DOHH2 (cell line): Measurements from ENCODE around the gene POLD4.

Source experiments
- H3F3A ChIP-seq: fragments of 200-600 bp; sonication (generic), shearing (Covaris generic); 2 replicates; pipeline ENCODE4 v1.6.0; 2016; ENCODE audit warnings: antibody characterized with exemption, mild to moderate bottlenecking; ENCODE audit not compliant: control insufficient read depth, insufficient read depth
- H3K27ac ChIP-seq: fragments of 200-600 bp; sonication (generic); 2 replicates; pipeline ENCODE4 v1.5.1; 2014; ENCODE audit warnings: low read depth, mild to moderate bottlenecking, low read length, moderate library complexity
- H3K27me3 ChIP-seq: fragments of 200-600 bp; sonication (generic); 2 replicates; pipeline ENCODE4 v1.6.1; 2014; ENCODE audit warnings: mild to moderate bottlenecking, low read length, mixed read lengths; ENCODE audit not compliant: control insufficient read depth
- H3K36me3 ChIP-seq: fragments of 200-600 bp; sonication (generic); 2 replicates; pipeline ENCODE4 v1.6.1; 2014; ENCODE audit warnings: mild to moderate bottlenecking, low read length, moderate library complexity, mixed read lengths; ENCODE audit not compliant: control insufficient read depth
- H3K4me1 ChIP-seq: fragments of 200-600 bp; sonication (generic); 2 replicates; pipeline ENCODE4 v1.6.1; 2014; ENCODE audit warnings: mild to moderate bottlenecking, low read length, mixed read lengths; ENCODE audit not compliant: control insufficient read depth
- H3K4me2 ChIP-seq: fragments of 200-600 bp; sonication (generic); 2 replicates; pipeline ENCODE4 v1.6.0; 2014; ENCODE audit warnings: mild to moderate bottlenecking, low read length, moderate library complexity
- H3K4me3 ChIP-seq: fragments of 200-600 bp; sonication (generic); 2 replicates; pipeline ENCODE4 v1.5.1; 2014; ENCODE audit warnings: mild to moderate bottlenecking, low read length, mixed read lengths
- H3K79me2 ChIP-seq: fragments of 200-600 bp; sonication (generic); 2 replicates; pipeline ENCODE4 v1.6.1; 2014; ENCODE audit warnings: mild to moderate bottlenecking, low read length, mixed read lengths; ENCODE audit not compliant: control insufficient read depth
- H3K9me2 ChIP-seq: fragments of 200-600 bp; sonication (generic); replicated peaks from 2 replicates; pipeline ENCODE4 v1.6.1; 2014; ENCODE audit warnings: mild to moderate bottlenecking, low read length, mixed read lengths; ENCODE audit not compliant: control insufficient read depth
- H3K9me3 ChIP-seq: fragments of 200-600 bp; sonication (generic); 2 replicates; pipeline ENCODE4 v1.6.1; 2014; ENCODE audit warnings: antibody characterized with exemption, low read length, mixed read lengths; ENCODE audit not compliant: control insufficient read depth, insufficient read depth
- H4K20me1 ChIP-seq: fragments of 200-600 bp; sonication (generic); 2 replicates; pipeline ENCODE4 v1.6.0; 2014; ENCODE audit warnings: low read depth, mild to moderate bottlenecking, antibody characterized with exemption, low read length, moderate library complexity; ENCODE audit not compliant: control insufficient read depth, insufficient read depth
- EZH2phosphoT487 ChIP-seq: fragments of 200-600 bp; sonication (generic); IDR thresholded peaks from 2 replicates; pipeline ENCODE4 v1.6.1; 2017; ENCODE audit warnings: borderline replicate concordance, mild to moderate bottlenecking, antibody characterized with exemption, low read length, moderate library complexity, mixed read lengths
- TF ChIP-seq, protein P1 (sequence below): fragments of 200-600 bp; sonication (generic); IDR thresholded peaks from one replicate; pipeline ENCODE4 v1.5.1; 2014; ENCODE audit warnings: antibody characterized with exemption, mild to moderate bottlenecking, low read depth, low read length; ENCODE audit not compliant: poor library complexity, severe bottlenecking

POLD4 gene

DNA sequence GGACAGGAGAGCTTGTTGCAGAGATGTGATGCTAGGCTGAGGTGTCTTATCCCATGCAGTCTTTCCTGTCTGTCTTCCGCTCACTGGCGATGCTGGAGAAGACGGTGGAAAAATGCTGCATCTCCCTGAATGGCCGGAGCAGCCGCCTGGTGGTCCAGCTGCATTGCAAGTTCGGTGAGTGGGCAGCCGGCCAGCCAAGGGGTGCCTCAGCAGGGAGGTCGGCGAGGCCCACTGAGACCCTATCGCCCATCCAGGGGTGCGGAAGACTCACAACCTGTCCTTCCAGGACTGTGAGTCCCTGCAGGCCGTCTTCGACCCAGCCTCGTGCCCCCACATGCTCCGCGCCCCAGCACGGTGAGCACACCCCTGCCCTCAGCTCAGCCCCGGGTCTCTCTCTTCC lies 40.1 kb upstream of the POLD4 start:
- Histone ChIP-seq H3K4me2 (peak overlapping the region; percentile 31; the same call in 1 of the 2 replicates), H3K4me1 (peaks cover 47% of the 10 kb centered on the region), H4K20me1 (no peaks in the 10 kb centered on the region; the same call in 1 of the 2 replicates), H3K27me3 (no peaks in the 10 kb centered on the region), H3K9me3 (no peaks in the 10 kb centered on the region), H3K9me2 (no peaks in the 10 kb centered on the region), H3K36me3 (peaks cover 56% of the 10 kb centered on the region), H3K79me2 (peaks cover 66% of the 10 kb centered on the region), H3K4me3 (no peak overlapping the region), H3K27ac (no peak overlapping the region), H3F3A (peaks cover 8% of the 10 kb centered on the region; the same call in 1 of the 2 replicates)
- TF ChIP-seq, protein P1, sequence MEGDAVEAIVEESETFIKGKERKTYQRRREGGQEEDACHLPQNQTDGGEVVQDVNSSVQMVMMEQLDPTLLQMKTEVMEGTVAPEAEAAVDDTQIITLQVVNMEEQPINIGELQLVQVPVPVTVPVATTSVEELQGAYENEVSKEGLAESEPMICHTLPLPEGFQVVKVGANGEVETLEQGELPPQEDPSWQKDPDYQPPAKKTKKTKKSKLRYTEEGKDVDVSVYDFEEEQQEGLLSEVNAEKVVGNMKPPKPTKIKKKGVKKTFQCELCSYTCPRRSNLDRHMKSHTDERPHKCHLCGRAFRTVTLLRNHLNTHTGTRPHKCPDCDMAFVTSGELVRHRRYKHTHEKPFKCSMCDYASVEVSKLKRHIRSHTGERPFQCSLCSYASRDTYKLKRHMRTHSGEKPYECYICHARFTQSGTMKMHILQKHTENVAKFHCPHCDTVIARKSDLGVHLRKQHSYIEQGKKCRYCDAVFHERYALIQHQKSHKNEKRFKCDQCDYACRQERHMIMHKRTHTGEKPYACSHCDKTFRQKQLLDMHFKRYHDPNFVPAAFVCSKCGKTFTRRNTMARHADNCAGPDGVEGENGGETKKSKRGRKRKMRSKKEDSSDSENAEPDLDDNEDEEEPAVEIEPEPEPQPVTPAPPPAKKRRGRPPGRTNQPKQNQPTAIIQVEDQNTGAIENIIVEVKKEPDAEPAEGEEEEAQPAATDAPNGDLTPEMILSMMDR = no peak
- TF ChIP-seq EZH2phosphoT487 = no peak

DNA sequence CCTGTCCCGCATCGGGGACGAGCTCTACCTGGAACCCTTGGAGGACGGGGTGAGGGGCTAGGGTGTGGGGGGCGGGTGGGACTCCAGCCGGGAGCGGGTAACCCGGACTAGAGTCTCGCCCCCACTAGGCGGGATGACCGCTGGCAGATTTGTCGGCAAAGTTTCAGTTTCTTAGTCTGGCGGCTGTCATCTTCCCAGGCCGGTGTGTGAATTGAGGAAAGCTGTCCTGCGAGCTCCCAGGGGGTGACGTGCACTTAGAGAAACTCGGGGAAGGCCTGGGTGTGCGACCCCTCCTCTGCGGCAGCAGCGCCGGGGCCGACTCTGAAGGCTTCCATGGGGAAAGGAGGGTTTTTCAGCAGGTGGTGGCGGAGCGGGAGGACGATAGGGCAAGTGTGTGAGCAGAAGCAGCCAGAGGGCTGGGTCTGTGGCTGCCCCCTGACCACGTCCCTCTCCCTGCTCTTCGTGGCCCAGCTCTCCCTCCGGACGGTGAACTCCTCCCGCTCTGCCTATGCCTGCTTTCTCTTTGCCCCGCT lies 38.9 kb upstream of the POLD4 start:
- Histone ChIP-seq H4K20me1 (no peaks in the 10 kb centered on the region), H3K9me2 (no peaks in the 10 kb centered on the region), H3K36me3 (peaks cover 44% of the 10 kb centered on the region), H3K4me1 (peaks cover 39% of the 10 kb centered on the region), H3K4me3 (peak overlapping the region; percentile 75), H3F3A (0 out of 2 replicates have a peak, but pooled peaks cover 4% of the 10 kb centered on the region), H3K9me3 (no peaks in the 10 kb centered on the region), H3K27me3 (no peaks in the 10 kb centered on the region), H3K4me2 (peak overlapping the region; percentile 90), H3K27ac (peak overlapping the region; percentile 32), H3K79me2 (peaks cover 54% of the 10 kb centered on the region)
- TF ChIP-seq, protein P1 = no peak
- no peak for TF ChIP-seq EZH2phosphoT487

DNA sequence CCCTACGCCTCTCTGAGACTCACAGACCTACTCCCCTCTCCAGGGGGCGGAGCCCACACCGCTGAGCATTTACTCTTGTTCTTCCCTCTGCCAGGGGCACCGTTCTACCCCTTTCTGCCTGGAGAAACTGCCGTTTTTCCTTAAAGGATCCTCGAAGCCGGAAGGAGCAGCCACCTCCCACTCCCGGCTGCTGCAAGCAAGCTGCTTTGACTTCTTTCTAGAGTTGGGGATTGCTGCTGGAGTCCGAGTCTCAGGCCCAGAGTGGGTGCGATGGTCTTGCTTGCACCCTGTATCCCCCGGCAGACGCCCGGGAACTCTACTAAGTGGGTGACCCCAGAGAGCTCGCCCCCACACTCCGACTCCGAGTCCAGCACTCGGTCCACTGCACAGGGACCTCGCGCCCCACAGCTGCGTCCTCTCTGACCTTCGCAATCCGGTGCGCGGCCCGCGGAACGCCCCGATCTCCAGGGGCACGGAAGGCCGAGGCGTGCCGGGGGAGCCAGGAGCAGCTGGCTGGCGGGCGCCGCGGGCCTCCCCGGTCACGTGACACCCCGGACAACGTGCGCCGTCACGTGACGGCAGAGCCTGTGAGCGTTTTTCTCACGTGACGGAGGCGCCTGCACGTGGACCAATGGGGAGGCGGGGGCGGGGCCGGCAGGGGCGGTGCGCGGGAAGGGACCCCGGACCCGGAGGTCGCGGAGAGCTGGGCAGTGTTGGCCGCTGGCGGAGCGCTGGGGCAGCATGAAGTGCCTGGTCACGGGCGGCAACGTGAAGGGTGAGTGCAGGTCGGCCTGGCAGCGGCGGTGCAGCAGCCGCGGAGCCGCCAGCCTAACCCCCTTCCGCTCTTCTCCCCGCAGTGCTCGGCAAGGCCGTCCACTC lies 38.2 kb upstream of the POLD4 start, which contains the start of gene RAD9A:
RAD9A (plus strand) TSS at position 683 of the 879 bp plus-strand sequence; CDS start at position 742, 59 bp downstream.
- peak within 1 kb of the TSS; percentile 90 for H3K4me2 ChIP-seq
- H3K79me2 ChIP-seq = peaks cover 47% of the 10 kb centered on the region
- no peaks in the 10 kb centered on the region for H3K9me3 ChIP-seq
- H3K36me3 ChIP-seq = peaks cover 37% of the 10 kb centered on the region
- H3K4me1 ChIP-seq = peaks cover 38% of the 10 kb centered on the region
- H3K27me3 ChIP-seq = no peaks in the 10 kb centered on the region
- H3K4me3 ChIP-seq = peak within 1 kb of the TSS; percentile 75
- H3F3A ChIP-seq = 0 out of 2 replicates have a peak, but pooled peaks cover 4% of the 10 kb centered on the region
- no peak for TF ChIP-seq EZH2phosphoT487
- TF ChIP-seq, protein P1 = no peak
- H3K9me2 ChIP-seq = no peaks in the 10 kb centered on the region
- H3K27ac ChIP-seq = peak within 1 kb of the TSS; percentile 46
- no peaks in the 10 kb centered on the region for H4K20me1 ChIP-seq
